ENCODE measurements around the gene C4BPB. TPM values are rescaled to one million over a fixed set of nuclear protein-coding genes. Genes with fewer than 3 reads are reported as not detected.

Gene C4BPB
- total RNA-seq, 1 donor from 2014 or later = not detected

- DNase-seq (ENCODE audit: extremely low spot score in 2 of 2) = no peak
- intact Hi-C loops (cut with DNase I) = no loop called here
- Histone ChIP-seq H3K9me3 (no peaks in the 10 kb centered on the region), H3K27ac (no peak overlapping the region), H3K36me3 (no peaks in the 10 kb centered on the region), H3K4me1 (no peaks in the 10 kb centered on the region), H3K27me3 (no peaks in the 10 kb centered on the region), H3K4me3 (no peak overlapping the region)
- TF ChIP-seq CTCF (IDR thresholded peaks at IDR 0.05) = no peak
- no peak for TF ChIP-seq POLR2AphosphoS5 (IDR thresholded peaks at IDR 0.05; ENCODE audit: insufficient read depth in 1 of 2, low read depth in 1 of 2)
- no peak for TF ChIP-seq POLR2A (IDR thresholded peaks at IDR 0.05)
Measured at GRCh38 chr1:207112616-207113296, 24.1 kb downstream of the C4BPB start.

GRCh38 chr1:207115269-207115668 lies 26.6 kb downstream of the C4BPB start:
- no peaks in the 10 kb centered on the region for H3K4me1 ChIP-seq
- no peaks in the 10 kb centered on the region for H3K27me3 ChIP-seq
- H3K9me3 ChIP-seq = no peaks in the 10 kb centered on the region
- H3K27ac ChIP-seq = no peak overlapping the region
- TF ChIP-seq POLR2AphosphoS5 (IDR thresholded peaks at IDR 0.05; ENCODE audit: insufficient read depth in 1 of 2, low read depth in 1 of 2) (no peak), CTCF (IDR thresholded peaks at IDR 0.05) (no peak), POLR2A (IDR thresholded peaks at IDR 0.05) (no peak)
- DNase-seq (ENCODE audit: extremely low spot score in 2 of 2) = no peak
- intact Hi-C loops (cut with DNase I) = no loop called here
- no peak overlapping the region for H3K4me3 ChIP-seq
- no peaks in the 10 kb centered on the region for H3K36me3 ChIP-seq

- Histone ChIP-seq H3K9me3 (peaks cover 10% of the 10 kb centered on the region), H3K4me1 (no peaks in the 10 kb centered on the region), H3K4me3 (no peak overlapping the region), H3K36me3 (no peaks in the 10 kb centered on the region), H3K27me3 (no peaks in the 10 kb centered on the region), H3K27ac (no peak overlapping the region)
- TF ChIP-seq CTCF (IDR thresholded peaks at IDR 0.05) (no peak), POLR2A (IDR thresholded peaks at IDR 0.05) (no peak), POLR2AphosphoS5 (IDR thresholded peaks at IDR 0.05; ENCODE audit: insufficient read depth in 1 of 2, low read depth in 1 of 2) (no peak)
- no peak for DNase-seq (ENCODE audit: extremely low spot score in 2 of 2)
- intact Hi-C loops (cut with DNase I) = no loop called here
Measured at GRCh38 chr1:207124389-207124788, 35.7 kb downstream of the C4BPB start.

DNA sequence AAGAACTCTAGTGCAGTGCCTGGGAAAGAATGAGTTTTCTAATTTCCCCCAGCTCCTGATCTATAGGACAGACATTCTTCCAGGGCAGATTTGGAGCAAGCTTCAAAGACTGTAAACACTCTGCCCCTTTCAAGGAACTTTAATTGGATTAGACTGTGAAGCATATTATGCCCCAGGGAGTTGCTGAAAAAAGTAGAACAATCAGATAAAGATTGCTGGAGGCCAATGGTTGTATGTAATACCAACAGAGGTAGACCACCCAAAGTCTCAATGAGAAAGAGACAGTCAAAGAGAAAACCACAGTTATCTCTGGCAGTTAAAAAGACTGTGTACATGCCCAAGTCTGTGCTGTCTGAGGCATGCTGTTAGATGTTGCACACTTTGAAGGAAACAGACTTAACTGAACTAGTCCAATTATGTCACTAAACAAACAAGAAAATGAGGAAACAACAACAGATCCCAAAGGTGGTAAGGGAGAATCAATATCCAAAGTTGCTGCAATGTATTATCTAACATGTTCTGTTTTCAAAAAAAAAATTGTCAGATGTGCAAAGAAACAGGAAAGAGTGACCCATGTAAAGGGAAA lies 39.8 kb downstream of the C4BPB start:
- Histone ChIP-seq H3K27ac (no peak overlapping the region), H3K4me1 (no peaks in the 10 kb centered on the region), H3K36me3 (no peaks in the 10 kb centered on the region), H3K27me3 (no peaks in the 10 kb centered on the region), H3K4me3 (no peak overlapping the region), H3K9me3 (peaks cover 13% of the 10 kb centered on the region)
- intact Hi-C loops (cut with DNase I) = no loop called here
- no peak for TF ChIP-seq POLR2A (IDR thresholded peaks at IDR 0.05)
- no peak for TF ChIP-seq POLR2AphosphoS5 (IDR thresholded peaks at IDR 0.05; ENCODE audit: insufficient read depth in 1 of 2, low read depth in 1 of 2)
- no peak for TF ChIP-seq CTCF (IDR thresholded peaks at IDR 0.05)
- DNase-seq (ENCODE audit: extremely low spot score in 2 of 2) = no peak

DNA sequence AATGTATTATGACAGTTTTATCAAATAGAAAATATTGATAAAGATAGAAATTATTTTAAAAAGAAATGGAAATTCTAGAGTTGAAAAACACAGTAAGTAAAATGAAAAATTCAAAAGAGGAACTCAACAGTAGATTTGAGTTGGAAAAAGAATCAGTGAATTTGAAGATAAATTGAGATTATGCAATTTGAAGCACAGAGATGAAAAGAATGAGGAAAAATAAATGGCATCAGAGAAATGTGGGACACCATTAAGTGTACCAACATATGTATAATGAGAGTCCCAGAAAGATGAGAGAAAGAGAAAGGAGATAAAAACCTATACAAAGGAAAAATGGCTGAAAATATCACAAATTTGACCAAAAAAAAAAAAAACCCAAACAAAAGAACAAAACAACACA lies 40.4 kb downstream of the C4BPB start:
- H3K27me3 ChIP-seq = no peaks in the 10 kb centered on the region
- intact Hi-C loops (cut with DNase I) = no loop called here
- DNase-seq (ENCODE audit: extremely low spot score in 2 of 2) = no peak
- no peak overlapping the region for H3K27ac ChIP-seq
- no peak overlapping the region for H3K4me3 ChIP-seq
- H3K9me3 ChIP-seq = peaks cover 13% of the 10 kb centered on the region
- H3K36me3 ChIP-seq = no peaks in the 10 kb centered on the region
- H3K4me1 ChIP-seq = no peaks in the 10 kb centered on the region
- TF ChIP-seq POLR2AphosphoS5 (IDR thresholded peaks at IDR 0.05; ENCODE audit: insufficient read depth in 1 of 2, low read depth in 1 of 2) (no peak), POLR2A (IDR thresholded peaks at IDR 0.05) (no peak), CTCF (IDR thresholded peaks at IDR 0.05) (no peak)
